ENCODE measurements around the gene DDX59.

DNA sequence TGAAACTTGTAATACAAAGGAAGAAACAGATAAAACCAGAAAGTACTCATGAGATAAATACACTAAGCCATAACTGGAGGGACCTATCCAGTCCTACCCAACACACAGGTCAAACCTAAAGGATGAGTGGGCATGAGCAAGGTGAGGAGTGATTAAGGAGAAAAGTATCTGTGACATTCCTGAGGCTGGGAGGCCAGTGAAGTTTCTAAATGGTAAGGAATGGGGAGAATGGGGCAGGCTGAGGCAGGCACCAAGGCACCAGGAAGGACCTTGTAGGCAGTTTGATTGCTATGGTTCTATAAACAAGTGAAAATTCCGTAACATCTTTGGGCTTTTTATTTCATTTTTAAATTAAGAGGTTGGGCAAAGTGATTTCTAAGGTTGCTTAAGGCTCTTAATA, 10.4 kb downstream of the DDX59 start:
- no peak for TF ChIP-seq CTCF (conservative IDR thresholded peaks at IDR 0.05; ENCODE audit: low read length)
- no peak for TF ChIP-seq EZH2phosphoT487 (IDR thresholded peaks at IDR 0.05; ENCODE audit: borderline replicate concordance, low read depth, low read length)
